Stimulated activated memory B cell treated with anti-CD40 and anti-IgM and Interleukin-4, amounts not matched to agents 10 μg/mL and 1 μg/mL and 100 μg/mL, for 72 hours (primary cell): ENCODE results near the gene CCPG1.

ENCODE experiments used
- ATAC-seq: fragments of 150-1000 bp; cut with Tn5 transposase; 2 replicates; pipeline ENCODE4 v1.10.0; 2021
- H3K27ac Mint-ChIP-seq: one replicate; pipeline ENCODE4 v1.8.0; 2022; ENCODE audit warnings: mild to moderate bottlenecking, mixed read lengths
- H3K27me3 Mint-ChIP-seq: one replicate; pipeline ENCODE4 v1.8.0; 2022; ENCODE audit warnings: mixed read lengths
- H3K36me3 Mint-ChIP-seq: one replicate; pipeline ENCODE4 v1.8.0; 2022; ENCODE audit warnings: mixed read lengths
- H3K4me1 Mint-ChIP-seq: one replicate; pipeline ENCODE4 v1.8.0; 2022; ENCODE audit warnings: mixed read lengths
- H3K4me3 Mint-ChIP-seq: one replicate; pipeline ENCODE4 v1.8.0; 2022; ENCODE audit warnings: mild to moderate bottlenecking, moderate library complexity, mixed read lengths
- H3K9me3 Mint-ChIP-seq: one replicate; pipeline ENCODE4 v1.8.0; 2022; ENCODE audit warnings: mixed read lengths

The CCPG1 gene

GRCh38 chr15:55357774-55358173 is 50.4 kb downstream of the CCPG1 start:
- Mint-ChIP-seq H3K27me3 (no peaks in the 10 kb centered on the region), H3K36me3 (peaks cover 27% of the 10 kb centered on the region)
- no peak for ATAC-seq

GRCh38 chr15:55356985-55357585 is 51.1 kb downstream of the CCPG1 start:
- H3K4me1 Mint-ChIP-seq: peaks cover 10% of the 10 kb centered on the region
- no peaks in the 10 kb centered on the region for H3K27me3 Mint-ChIP-seq
- peaks cover 27% of the 10 kb centered on the region for H3K36me3 Mint-ChIP-seq
- H3K27ac Mint-ChIP-seq: no peak overlapping the region
- ATAC-seq: no peak
- no peak overlapping the region for H3K4me3 Mint-ChIP-seq
- H3K9me3 Mint-ChIP-seq: no peaks in the 10 kb centered on the region

More at GRCh38 chr15:55357774-55358173, 50.4 kb downstream of the CCPG1 start:
- Mint-ChIP-seq H3K4me1 (peaks cover 10% of the 10 kb centered on the region), H3K27ac (no peak overlapping the region), H3K4me3 (no peak overlapping the region), H3K9me3 (no peaks in the 10 kb centered on the region)

DNA sequence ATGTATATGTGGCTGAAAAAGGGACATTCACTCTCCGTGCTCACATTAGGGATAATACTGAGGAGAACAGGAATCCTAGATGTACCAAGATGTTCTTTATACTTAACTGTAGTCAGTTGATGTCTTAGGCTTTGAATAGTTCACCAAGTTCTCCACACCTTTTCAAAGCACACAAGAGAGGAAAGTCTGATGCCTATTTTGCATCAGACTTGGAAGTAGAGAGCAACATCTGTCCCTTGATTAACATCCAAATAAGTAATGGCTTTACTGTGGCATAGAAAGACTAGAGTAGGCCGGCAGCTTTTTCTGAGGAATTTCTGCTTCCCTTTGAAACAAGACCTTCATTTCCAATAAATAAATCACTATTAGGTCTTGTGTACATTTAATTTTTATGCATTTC is 55.1 kb downstream of the CCPG1 start:
- peaks cover 29% of the 10 kb centered on the region for H3K36me3 Mint-ChIP-seq
- no peak overlapping the region for H3K4me3 Mint-ChIP-seq
- H3K9me3 Mint-ChIP-seq: no peaks in the 10 kb centered on the region

GRCh38 chr15:55349282-55349681 is 58.9 kb downstream of the CCPG1 start:
- no peaks in the 10 kb centered on the region for H3K27me3 Mint-ChIP-seq
- H3K36me3 Mint-ChIP-seq: peaks cover 48% of the 10 kb centered on the region
- no peak overlapping the region for H3K4me3 Mint-ChIP-seq
- no peaks in the 10 kb centered on the region for H3K9me3 Mint-ChIP-seq
- no peak for ATAC-seq
- H3K27ac Mint-ChIP-seq: no peak overlapping the region
- H3K4me1 Mint-ChIP-seq: no peaks in the 10 kb centered on the region

More for the DNA sequence above, 55.1 kb downstream of the CCPG1 start:
- no peaks in the 10 kb centered on the region for H3K4me1 Mint-ChIP-seq
- H3K27me3 Mint-ChIP-seq: no peaks in the 10 kb centered on the region
- H3K27ac Mint-ChIP-seq: no peak overlapping the region
- ATAC-seq: no peak

GRCh38 chr15:55348281-55348778 is 59.8 kb downstream of the CCPG1 start:
- ATAC-seq: no peak
- peaks cover 55% of the 10 kb centered on the region for H3K36me3 Mint-ChIP-seq
- H3K27me3 Mint-ChIP-seq: no peaks in the 10 kb centered on the region

DNA sequence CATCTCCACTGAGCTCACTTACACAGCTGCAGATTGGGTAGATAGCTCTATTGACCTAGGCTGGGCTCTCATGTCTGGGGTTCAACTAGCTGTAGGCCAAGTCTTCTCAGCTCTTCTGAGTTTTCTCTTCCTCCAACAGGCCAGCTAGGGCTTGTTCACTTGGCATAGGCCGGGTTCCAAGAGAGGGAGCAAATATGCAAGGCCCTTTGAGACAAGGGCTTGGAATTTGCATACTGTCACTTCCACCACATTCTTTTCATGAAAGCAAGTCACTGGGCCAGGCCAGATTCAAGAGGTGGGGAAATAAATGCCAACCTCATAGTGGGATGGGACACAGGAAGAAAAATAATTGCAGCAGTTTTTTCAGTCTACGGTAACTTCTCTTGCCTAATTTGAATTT is 64.0 kb downstream of the CCPG1 start:
- ATAC-seq: no peak
- Mint-ChIP-seq H3K27ac (no peak overlapping the region), H3K4me1 (no peaks in the 10 kb centered on the region), H3K9me3 (no peaks in the 10 kb centered on the region), H3K36me3 (peaks cover 50% of the 10 kb centered on the region), H3K27me3 (no peaks in the 10 kb centered on the region), H3K4me3 (no peak overlapping the region)

More at GRCh38 chr15:55348281-55348778, 59.8 kb downstream of the CCPG1 start:
- no peak overlapping the region for H3K4me3 Mint-ChIP-seq
- H3K4me1 Mint-ChIP-seq: no peaks in the 10 kb centered on the region
- H3K27ac Mint-ChIP-seq: no peak overlapping the region
- H3K9me3 Mint-ChIP-seq: no peaks in the 10 kb centered on the region

DNA sequence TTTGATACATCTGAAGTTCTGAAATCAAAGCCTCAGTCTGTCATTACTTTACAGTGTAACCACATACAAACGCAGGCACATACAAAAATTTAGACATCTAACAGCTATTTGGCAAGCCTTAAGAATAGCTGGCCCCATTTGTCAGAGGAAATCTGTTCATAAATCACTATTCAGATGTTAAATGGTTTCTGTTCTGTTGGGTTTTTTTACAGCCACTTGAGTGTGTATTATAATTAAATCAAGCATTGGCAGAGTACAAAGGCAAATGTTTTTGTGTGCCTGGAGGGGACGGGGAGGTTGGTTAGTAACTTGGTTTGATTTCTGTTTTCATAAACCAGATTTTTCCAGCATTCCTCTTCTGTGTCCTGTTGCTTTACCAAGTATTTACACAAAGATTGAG is 65.0 kb downstream of the CCPG1 start:
- H3K4me1 Mint-ChIP-seq: no peaks in the 10 kb centered on the region
- H3K4me3 Mint-ChIP-seq: no peak overlapping the region
- H3K27me3 Mint-ChIP-seq: no peaks in the 10 kb centered on the region
- no peaks in the 10 kb centered on the region for H3K9me3 Mint-ChIP-seq
- no peak overlapping the region for H3K27ac Mint-ChIP-seq
- peaks cover 45% of the 10 kb centered on the region for H3K36me3 Mint-ChIP-seq
- no peak for ATAC-seq

DNA sequence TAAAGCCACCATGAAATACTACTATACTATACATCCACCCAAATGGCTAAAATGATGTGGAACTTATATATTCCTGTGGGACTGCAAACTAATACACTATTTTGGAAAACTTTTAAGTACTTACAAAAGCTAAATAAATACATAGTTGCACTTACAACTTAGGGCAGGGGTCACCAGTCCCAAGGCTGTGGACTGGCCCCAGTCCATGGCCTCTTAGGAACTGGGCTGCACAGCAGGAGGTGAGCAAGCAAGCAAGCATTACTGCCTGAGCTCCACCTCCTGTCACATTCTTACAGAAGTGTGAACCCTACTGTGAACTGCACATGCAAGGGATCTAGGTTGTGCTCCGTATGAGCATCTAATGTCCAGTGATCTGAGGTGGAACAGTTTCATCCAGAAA is 71.0 kb downstream of the CCPG1 start:
- H3K36me3 Mint-ChIP-seq: peaks cover 22% of the 10 kb centered on the region
- no peak for ATAC-seq
- no peaks in the 10 kb centered on the region for H3K4me1 Mint-ChIP-seq
- H3K9me3 Mint-ChIP-seq: no peaks in the 10 kb centered on the region
- no peak overlapping the region for H3K27ac Mint-ChIP-seq
- no peaks in the 10 kb centered on the region for H3K27me3 Mint-ChIP-seq
- no peak overlapping the region for H3K4me3 Mint-ChIP-seq

- Mint-ChIP-seq H3K36me3 (peaks cover 37% of the 10 kb centered on the region), H3K27ac (no peak overlapping the region)
Observed at GRCh38 chr15:55334997-55335396, 73.2 kb downstream of the CCPG1 start.

DNA sequence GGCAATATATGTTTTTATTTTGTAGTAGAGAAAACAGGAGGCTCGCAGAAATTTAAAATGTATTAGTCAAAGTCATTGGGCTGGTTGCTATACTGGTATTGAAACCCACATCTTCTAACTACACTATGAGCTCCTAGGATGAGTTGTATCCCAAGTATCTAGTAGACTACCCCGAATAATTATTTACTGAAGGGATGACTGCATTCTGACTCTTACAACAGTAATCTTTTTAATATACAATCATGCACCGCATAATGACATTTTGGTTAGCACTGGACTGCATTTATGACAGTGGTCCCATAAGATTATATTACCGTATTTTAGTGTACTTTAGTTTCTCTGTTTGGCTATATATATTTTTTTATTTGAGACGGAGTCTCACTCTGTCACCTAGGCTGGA is 73.8 kb downstream of the CCPG1 start:
- no peak overlapping the region for H3K4me3 Mint-ChIP-seq
- H3K36me3 Mint-ChIP-seq: peaks cover 41% of the 10 kb centered on the region
- no peaks in the 10 kb centered on the region for H3K9me3 Mint-ChIP-seq
- no peak for ATAC-seq
- H3K27ac Mint-ChIP-seq: no peak overlapping the region
- H3K4me1 Mint-ChIP-seq: no peaks in the 10 kb centered on the region
- H3K27me3 Mint-ChIP-seq: no peaks in the 10 kb centered on the region

More at GRCh38 chr15:55334997-55335396, 73.2 kb downstream of the CCPG1 start:
- H3K27me3 Mint-ChIP-seq: no peaks in the 10 kb centered on the region
- H3K9me3 Mint-ChIP-seq: no peaks in the 10 kb centered on the region
- no peak overlapping the region for H3K4me3 Mint-ChIP-seq
- no peak for ATAC-seq
- no peaks in the 10 kb centered on the region for H3K4me1 Mint-ChIP-seq

- H3K27ac Mint-ChIP-seq: no peak overlapping the region
- ATAC-seq: no peak
- H3K9me3 Mint-ChIP-seq: no peaks in the 10 kb centered on the region
- H3K27me3 Mint-ChIP-seq: no peaks in the 10 kb centered on the region
- H3K4me3 Mint-ChIP-seq: no peak overlapping the region
- peaks cover 22% of the 10 kb centered on the region for H3K4me1 Mint-ChIP-seq
- H3K36me3 Mint-ChIP-seq: peaks cover 34% of the 10 kb centered on the region
Observed at GRCh38 chr15:55327387-55327786, 80.8 kb downstream of the CCPG1 start.

- Mint-ChIP-seq H3K27ac (peak overlapping the region; percentile 13), H3K36me3 (peaks cover 16% of the 10 kb centered on the region), H3K4me1 (peaks cover 45% of the 10 kb centered on the region), H3K9me3 (no peaks in the 10 kb centered on the region), H3K27me3 (no peaks in the 10 kb centered on the region), H3K4me3 (no peak overlapping the region)
- no peak for ATAC-seq
Observed at GRCh38 chr15:55322467-55322866, 85.7 kb downstream of the CCPG1 start.

DNA sequence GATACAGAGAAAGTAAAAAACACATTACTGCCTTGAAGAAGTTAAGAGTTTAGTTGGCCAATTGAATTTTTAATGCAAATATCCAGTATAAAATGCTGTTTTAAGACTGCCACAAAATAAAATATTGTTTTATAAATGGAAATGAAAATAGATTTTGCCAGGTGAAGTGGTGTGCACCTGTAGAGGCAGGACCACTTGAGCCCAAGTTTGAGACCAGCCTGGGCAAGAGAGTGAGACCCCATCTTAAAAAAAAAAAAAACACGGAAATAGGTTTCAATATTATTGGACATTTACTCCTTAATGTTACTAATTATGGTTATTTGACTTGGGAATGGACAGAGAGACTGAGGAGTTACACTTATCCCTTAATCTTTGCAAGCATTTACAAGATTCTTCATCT is 87.2 kb downstream of the CCPG1 start:
- peaks cover 59% of the 10 kb centered on the region for H3K4me1 Mint-ChIP-seq

GRCh38 chr15:55320238-55320550 is 88.0 kb downstream of the CCPG1 start:
- Mint-ChIP-seq H3K27me3 (no peaks in the 10 kb centered on the region), H3K4me3 (peak overlapping the region; percentile 54), H3K9me3 (no peaks in the 10 kb centered on the region), H3K4me1 (peaks cover 64% of the 10 kb centered on the region), H3K36me3 (peaks cover 22% of the 10 kb centered on the region), H3K27ac (no peak overlapping the region)
- no peak for ATAC-seq

More for the DNA sequence above, 87.2 kb downstream of the CCPG1 start:
- Mint-ChIP-seq H3K36me3 (peaks cover 22% of the 10 kb centered on the region), H3K27ac (no peak overlapping the region), H3K27me3 (no peaks in the 10 kb centered on the region), H3K9me3 (no peaks in the 10 kb centered on the region), H3K4me3 (no peak overlapping the region)
- no peak for ATAC-seq

DNA sequence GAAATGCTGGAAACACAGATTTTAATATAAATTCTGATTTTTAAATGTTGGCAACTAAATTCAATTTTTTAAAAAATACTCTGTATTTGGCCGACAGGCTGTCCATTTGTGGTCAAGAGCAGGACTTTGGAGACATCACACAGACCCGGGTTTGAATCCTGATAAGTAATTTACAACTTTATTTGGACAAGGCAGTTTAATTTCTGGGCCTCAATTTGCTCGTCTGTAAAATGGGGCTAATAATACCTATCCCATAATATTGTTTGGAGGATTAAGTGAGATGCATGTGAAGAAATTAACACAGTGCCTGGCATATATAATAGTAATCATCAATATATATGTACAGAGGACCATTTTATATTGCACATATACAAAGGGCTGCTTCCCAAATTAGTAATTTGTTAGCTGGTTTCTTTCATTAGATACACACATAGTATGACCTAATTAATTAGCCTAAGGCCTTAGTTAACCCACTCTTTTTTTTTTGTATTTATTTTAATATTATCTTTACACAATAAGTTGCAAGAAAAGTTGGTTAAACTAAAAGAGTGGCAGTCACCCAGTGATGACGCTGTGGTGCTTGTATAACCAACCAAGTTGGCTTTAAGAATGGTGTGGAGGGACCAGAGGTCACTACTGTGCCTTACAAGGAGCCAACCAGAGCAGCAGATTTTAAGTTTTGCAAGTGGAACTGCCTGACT is 88.5 kb downstream of the CCPG1 start:
- Mint-ChIP-seq H3K9me3 (no peaks in the 10 kb centered on the region), H3K36me3 (peaks cover 21% of the 10 kb centered on the region), H3K27ac (peak overlapping the region; percentile 100), H3K4me3 (peak overlapping the region; percentile 95), H3K4me1 (peaks cover 69% of the 10 kb centered on the region), H3K27me3 (no peaks in the 10 kb centered on the region)
- ATAC-seq: no peak
